ENCODE data around the gene DAPK1. TPM values are rescaled to one million over a fixed set of nuclear protein-coding genes. Genes with fewer than 3 reads are reported as not detected.

DAPK1 gene
- polyA plus RNA-seq, 1 of the 3 experiments (the other 2 are of a cell fraction), result 0.61 TPM

GRCh38 chr9:87748881-87749280, 251.2 kb downstream of the DAPK1 start:
- CTCF ChIA-PET, result no interaction called here
- Histone ChIP-seq H3K4me2 (no peak overlapping the region), H3K9ac (no peak overlapping the region), H3K79me2 (ENCODE audit: insufficient read depth) (no peaks in the 10 kb centered on the region), H3K9me3 (no peaks in the 10 kb centered on the region), H3K27ac (ENCODE audit: low read depth in 2 of 2, low read length in 1 of 2) (no peak overlapping the region), H3F3A (replicated peaks; ENCODE audit: insufficient read depth) (no peaks in the 10 kb centered on the region), H3K27me3 (ENCODE audit: insufficient read depth) (no peaks in the 10 kb centered on the region), H3K4me1 (ENCODE audit: control insufficient read depth in 1 of 2, insufficient read depth in 2 of 2, low read depth in 1 of 2, low read length in 1 of 2) (peaks cover 2 to 6% of the 10 kb centered on the region in 2 experiments; a peak in 2 of 4 replicates), H3K36me3 (replicated peaks in 1 of 2; ENCODE audit: control insufficient read depth in 1 of 2, insufficient read depth in 2 of 2, low read length in 1 of 2) (no peaks in the 10 kb centered on the region), H4K20me1 (ENCODE audit: insufficient read depth) (no peaks in the 10 kb centered on the region), H3K4me3 (ENCODE audit: low read depth in 2 of 2, low read length in 1 of 2) (no peak overlapping the region), H2AFZ (ENCODE audit: low read depth) (no peak overlapping the region), H3K9me2 (no peaks in the 10 kb centered on the region)
- POLR2A ChIA-PET, result no interaction called here
- no peak for DNase-seq
- 43% methylated on average over 1 of the region's 1 CpG for WGBS (ENCODE audit: low lambda C conversion rate)
- TF ChIP-seq PBX3 (IDR thresholded peaks at IDR 0.05), result no peak
- TF ChIP-seq POLR2AphosphoS5 (IDR thresholded peaks at IDR 0.05; ENCODE audit: low read depth, low read length), result no peak
- TF ChIP-seq MAX (IDR thresholded peaks at IDR 0.05; ENCODE audit: low read depth), result no peak
- TF ChIP-seq NRF1 (IDR thresholded peaks at IDR 0.05; ENCODE audit: low read depth, low read length), result no peak
- no peak for TF ChIP-seq FOSL2 (IDR thresholded peaks at IDR 0.05; ENCODE audit: borderline replicate concordance, low read depth)
- no peak for TF ChIP-seq CHD2 (IDR thresholded peaks at IDR 0.05; ENCODE audit: low read length, partially characterized antibody)
- TF ChIP-seq TAF1 (IDR thresholded peaks at IDR 0.05; ENCODE audit: borderline replicate concordance, low read depth, low read length), result no peak
- no peak for TF ChIP-seq REST (IDR thresholded peaks at IDR 0.05; ENCODE audit: low read depth, low read length)

- no peak overlapping the region for H2AFZ ChIP-seq (ENCODE audit: low read depth)
- H3K27ac ChIP-seq (ENCODE audit: low read depth in 2 of 2, low read length in 1 of 2), result no peak overlapping the region
- no peak overlapping the region for H3K9ac ChIP-seq
- no peak for DNase-seq
- ChIA-PET POLR2A (no interaction called here), CTCF (no interaction called here)
- no peaks in the 10 kb centered on the region for H3K9me3 ChIP-seq
- H3K4me2 ChIP-seq, result no peak overlapping the region
- no peaks in the 10 kb centered on the region for H3K27me3 ChIP-seq (ENCODE audit: insufficient read depth)
- H3K4me3 ChIP-seq (ENCODE audit: low read depth in 2 of 2, low read length in 1 of 2), result no peak overlapping the region
- no peaks in the 10 kb centered on the region for H4K20me1 ChIP-seq (ENCODE audit: insufficient read depth)
- 42% methylated on average over 5 of the region's 5 CpGs for WGBS (ENCODE audit: low lambda C conversion rate)
- peaks cover 2 to 6% of the 10 kb centered on the region in 2 experiments; a peak in 2 of 4 replicates for H3K4me1 ChIP-seq (ENCODE audit: control insufficient read depth in 1 of 2, insufficient read depth in 2 of 2, low read depth in 1 of 2, low read length in 1 of 2)
- no peaks in the 10 kb centered on the region for H3K36me3 ChIP-seq (replicated peaks in 1 of 2; ENCODE audit: control insufficient read depth in 1 of 2, insufficient read depth in 2 of 2, low read length in 1 of 2)
- no peaks in the 10 kb centered on the region for H3K9me2 ChIP-seq
- H3K79me2 ChIP-seq (ENCODE audit: insufficient read depth), result no peaks in the 10 kb centered on the region
- no peaks in the 10 kb centered on the region for H3F3A ChIP-seq (replicated peaks; ENCODE audit: insufficient read depth)
- TF ChIP-seq ZBTB33 (IDR thresholded peaks at IDR 0.05; ENCODE audit: borderline replicate concordance, low read depth) (no peak), FOXM1 (IDR thresholded peaks at IDR 0.05; ENCODE audit: low read depth) (no peak), RXRA (IDR thresholded peaks at IDR 0.05; ENCODE audit: borderline replicate concordance, low read depth) (no peak), NRF1 (IDR thresholded peaks at IDR 0.05; ENCODE audit: low read depth, low read length) (no peak), SMC3 (IDR thresholded peaks at IDR 0.05; ENCODE audit: low read depth, low read length) (no peak), FOXJ3 (CRISPR knock-in tag; IDR thresholded peaks at IDR 0.05) (no peak), ELF1 (IDR thresholded peaks at IDR 0.05) (no peak), REST (IDR thresholded peaks at IDR 0.05; ENCODE audit: low read depth, low read length) (no peak)
Measured at GRCh38 chr9:87749335-87750035, 251.8 kb downstream of the DAPK1 start.

Data from SK-N-SH (cell line).